Panc1 (cell line): Measurements from ENCODE around the gene THAP12.
"Not testable (repeated sequence)": the region's sequence is repeated elsewhere in the genome, so short reads cannot be mapped to it uniquely, and the experiment has no call there.

Experiments
- CTCF ChIP-seq: fragments of 450-650 bp; IDR thresholded peaks from 2 replicates; pipeline ENCODE4 v1.5.1; 2017; ENCODE audit warnings: mild to moderate bottlenecking
- SIN3A ChIP-seq: IDR thresholded peaks from 2 replicates; pipeline ENCODE4 v1.6.1; 2012; ENCODE audit warnings: low read depth, mild to moderate bottlenecking, low read length, moderate library complexity, borderline replicate concordance; ENCODE audit not compliant: insufficient read depth

DNA sequence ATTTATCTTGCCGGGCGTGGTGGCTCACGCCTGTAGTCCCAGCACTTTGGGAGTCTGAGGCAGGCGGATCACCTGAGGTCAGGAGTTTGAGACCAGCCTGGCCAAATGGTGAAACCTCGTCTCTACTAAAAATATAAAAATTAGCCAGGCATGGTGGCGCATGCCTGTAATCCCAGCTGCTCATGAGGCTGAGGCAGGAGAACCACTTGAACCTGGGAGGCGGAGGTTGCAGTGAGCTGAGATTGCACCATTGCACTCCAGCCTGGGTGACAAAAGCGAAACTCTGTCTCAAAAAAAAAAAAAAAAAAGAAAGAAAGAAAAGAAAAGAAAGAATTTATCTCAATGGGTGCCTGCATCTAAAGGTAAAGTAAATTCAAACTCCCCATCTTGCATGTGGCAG, 20.6 kb upstream of the THAP12 start:
- TF ChIP-seq CTCF, SIN3A: not testable (repeated sequence)
